Measurements from ENCODE around the gene UQCC3. TPM values are rescaled to one million over a fixed set of nuclear protein-coding genes. Genes with fewer than 3 reads are reported as not detected.

The UQCC3 gene
- total and polyA plus RNA-seq, 9 donors = 1.6 to 13.7 (median 8.9) TPM

GRCh38 chr11:62708392-62708791 is 36.9 kb downstream of the UQCC3 start:
- Histone ChIP-seq H3K27ac (peak overlapping the region; percentile 76 to 81), H3K4me1 (ENCODE audit: insufficient read depth) (peaks cover 18% of the 10 kb centered on the region)

GRCh38 chr11:62708793-62709192 is 37.3 kb downstream of the UQCC3 start:
- no peaks in the 10 kb centered on the region for H3K27me3 ChIP-seq
- H3K27ac ChIP-seq = peak overlapping the region; percentile 76 to 81
- peak; percentile 44 to 66 (median 59) for DNase-seq
- no peaks in the 10 kb centered on the region for H3K36me3 ChIP-seq
- 4 to 10% (median 4%) methylated on average over 7 of the region's 7 CpGs for WGBS, 3 donors
- H3K4me1 ChIP-seq (ENCODE audit: insufficient read depth) = peaks cover 18% of the 10 kb centered on the region
- H3K9me3 ChIP-seq = no peaks in the 10 kb centered on the region
- peak overlapping the region; percentile 67 for H3K4me3 ChIP-seq
- intact Hi-C loops (cut with DNase I) = no loop called here
- TF ChIP-seq EP300 (IDR thresholded peaks at IDR 0.05) = no peak
- TF ChIP-seq CTCF (IDR thresholded peaks at IDR 0.05) = no peak

More at GRCh38 chr11:62708392-62708791, 36.9 kb downstream of the UQCC3 start:
- 67 to 70% (median 68%) methylated on average over 5 of the region's 5 CpGs for WGBS, 3 donors
- TF ChIP-seq EP300 (IDR thresholded peaks at IDR 0.05) = no peak
- no peak for TF ChIP-seq CTCF (IDR thresholded peaks at IDR 0.05)
- no peak for TF ChIP-seq POLR2A (IDR thresholded peaks at IDR 0.05)
- Histone ChIP-seq H3K36me3 (no peaks in the 10 kb centered on the region), H3K9me3 (no peaks in the 10 kb centered on the region), H3K4me3 (peak overlapping the region; percentile 67), H3K27me3 (no peaks in the 10 kb centered on the region)
- intact Hi-C loops (cut with DNase I) = no loop called here
- peak in 4 of 5 donors; percentile 28 to 54 (median 47) for DNase-seq

GRCh38 chr11:62709247-62710000 is 38.0 kb downstream of the UQCC3 start:
- intact Hi-C loops (cut with DNase I) = no loop called here
- peak in 1 of 3 donors; percentile 34 for TF ChIP-seq CTCF (IDR thresholded peaks at IDR 0.05)
- TF ChIP-seq POLR2A (IDR thresholded peaks at IDR 0.05) = peak; percentile 68
- TF ChIP-seq EP300 (IDR thresholded peaks at IDR 0.05) = no peak
- Histone ChIP-seq H3K4me1 (ENCODE audit: insufficient read depth) (peaks cover 18% of the 10 kb centered on the region), H3K27ac (peak overlapping the region; percentile 76 to 81), H3K9me3 (no peaks in the 10 kb centered on the region), H3K36me3 (no peaks in the 10 kb centered on the region), H3K27me3 (no peaks in the 10 kb centered on the region), H3K4me3 (peak overlapping the region; percentile 67)
- WGBS, 3 donors = 1% methylated on average over 47 of the region's 47 CpGs
- DNase-seq = peak; percentile 97 to 99 (median 98)

GRCh38 chr11:62710001-62710345 is 38.5 kb downstream of the UQCC3 start:
- intact Hi-C loops (cut with DNase I) = no loop called here

More at GRCh38 chr11:62710001-62710345, 38.5 kb downstream of the UQCC3 start:
- no peak for TF ChIP-seq CTCF (IDR thresholded peaks at IDR 0.05)
- no peak for TF ChIP-seq POLR2A (IDR thresholded peaks at IDR 0.05)
- no peak for TF ChIP-seq EP300 (IDR thresholded peaks at IDR 0.05)
- DNase-seq = no peak
- H3K36me3 ChIP-seq = no peaks in the 10 kb centered on the region
- peaks cover 18% of the 10 kb centered on the region for H3K4me1 ChIP-seq (ENCODE audit: insufficient read depth)
- peak overlapping the region; percentile 67 for H3K4me3 ChIP-seq
- no peaks in the 10 kb centered on the region for H3K27me3 ChIP-seq
- peak overlapping the region; percentile 76 to 81 for H3K27ac ChIP-seq
- WGBS, 3 donors = 51 to 59% (median 55%) methylated on average over 7 of the region's 7 CpGs
- no peaks in the 10 kb centered on the region for H3K9me3 ChIP-seq
